Activated B cell treated with CpG ODN at 0.5 μM for 24 hours (primary cell): Measurements from ENCODE around the gene SMYD1. TPM values are rescaled to one million over a fixed set of nuclear protein-coding genes. Genes with fewer than 3 reads are reported as not detected.
"Not testable (repeated sequence)": the region's sequence is repeated elsewhere in the genome, so short reads cannot be mapped to it uniquely, and the experiment has no call there.

Source experiments
- ATAC-seq: fragments of 200-7000 bp; cut with Tn5 transposase; one replicate; pipeline ENCODE4 v1.10.0; 2021; ENCODE audit warnings: low read depth, mild to moderate bottlenecking, moderate library complexity
- CTCF ChIA-PET: fragments of 350-600 bp; sonication (Branson Sonifier 250); formaldehyde crosslinking; loops from one replicate; lab custom pipeline; 2021; ENCODE audit warnings: antibody characterized with exemption; lab: Charles Lee
- POLR2A ChIA-PET: fragments of 350-600 bp; sonication (Branson Sonifier 250); formaldehyde crosslinking; loops from one replicate; lab custom pipeline; 2021; ENCODE audit warnings: antibody characterized with exemption; lab: Charles Lee
- DNase-seq: peaks from one replicate; pipeline ENCODE4 v3.0.0; 2022
- H3K27ac Mint-ChIP-seq: one replicate; pipeline ENCODE4 v1.8.0; 2020; ENCODE audit warnings: mixed read lengths
- H3K27me3 Mint-ChIP-seq: one replicate; pipeline ENCODE4 v1.8.0; 2021; ENCODE audit warnings: mixed read lengths
- H3K36me3 Mint-ChIP-seq: one replicate; pipeline ENCODE4 v1.8.0; 2021; ENCODE audit warnings: low read depth, mixed read lengths
- H3K4me1 Mint-ChIP-seq: one replicate; pipeline ENCODE4 v1.8.0; 2021; ENCODE audit warnings: mixed read lengths
- H3K4me3 Mint-ChIP-seq: one replicate; pipeline ENCODE4 v1.8.0; 2020; ENCODE audit warnings: mild to moderate bottlenecking, mixed read lengths
- H3K9me3 Mint-ChIP-seq: one replicate; pipeline ENCODE4 v1.8.0; 2020; ENCODE audit warnings: mixed read lengths
- intact Hi-C: fragments of 100-400 bp; cut with micrococcal nuclease; formaldehyde crosslinking; loops from one replicate; pipeline ENCODE4 v1.15.1; 2024
- total RNA-seq: library from RNA; stranded (reverse); gene quantifications from 2 replicates; pipeline ENCODE4 v1.2.3, GENCODE V29; 2022
- TF ChIP-seq, protein P1 (sequence below): fragments of 200-600 bp; IDR thresholded peaks from one replicate; pipeline ENCODE4 v1.8.0; 2022; ENCODE audit warnings: antibody characterized with exemption, mild to moderate bottlenecking

Gene SMYD1
- total RNA-seq, 1 donor from 2014 or later, result not detected

DNA sequence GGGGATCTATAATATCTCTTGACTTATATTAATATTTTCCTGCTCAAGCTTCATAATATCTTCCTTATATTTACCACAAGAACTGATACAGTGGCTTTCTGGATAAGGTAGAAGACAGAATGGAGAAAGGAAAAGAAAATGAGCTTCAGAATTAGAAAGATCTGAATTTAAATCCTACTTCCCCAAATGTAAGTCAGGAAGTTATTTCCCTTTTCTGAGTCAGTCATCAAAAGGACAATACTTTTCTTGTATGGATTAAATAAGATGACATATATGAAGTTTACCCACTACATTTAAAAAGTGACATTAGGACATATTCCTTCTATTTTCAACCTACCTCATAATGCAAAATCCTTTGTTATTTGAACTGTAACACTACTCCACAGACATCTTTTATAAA lies 31.0 kb upstream of the SMYD1 start:
- ATAC-seq, result no peak
- POLR2A ChIA-PET, result interaction anchor here (2.8 kb wide), 1 partner anchor 20 kb away, joined by 12 read pairs; the partner anchor contains the start of gene RNU2-63P
- H3K9me3 Mint-ChIP-seq, result no peaks in the 10 kb centered on the region

DNA sequence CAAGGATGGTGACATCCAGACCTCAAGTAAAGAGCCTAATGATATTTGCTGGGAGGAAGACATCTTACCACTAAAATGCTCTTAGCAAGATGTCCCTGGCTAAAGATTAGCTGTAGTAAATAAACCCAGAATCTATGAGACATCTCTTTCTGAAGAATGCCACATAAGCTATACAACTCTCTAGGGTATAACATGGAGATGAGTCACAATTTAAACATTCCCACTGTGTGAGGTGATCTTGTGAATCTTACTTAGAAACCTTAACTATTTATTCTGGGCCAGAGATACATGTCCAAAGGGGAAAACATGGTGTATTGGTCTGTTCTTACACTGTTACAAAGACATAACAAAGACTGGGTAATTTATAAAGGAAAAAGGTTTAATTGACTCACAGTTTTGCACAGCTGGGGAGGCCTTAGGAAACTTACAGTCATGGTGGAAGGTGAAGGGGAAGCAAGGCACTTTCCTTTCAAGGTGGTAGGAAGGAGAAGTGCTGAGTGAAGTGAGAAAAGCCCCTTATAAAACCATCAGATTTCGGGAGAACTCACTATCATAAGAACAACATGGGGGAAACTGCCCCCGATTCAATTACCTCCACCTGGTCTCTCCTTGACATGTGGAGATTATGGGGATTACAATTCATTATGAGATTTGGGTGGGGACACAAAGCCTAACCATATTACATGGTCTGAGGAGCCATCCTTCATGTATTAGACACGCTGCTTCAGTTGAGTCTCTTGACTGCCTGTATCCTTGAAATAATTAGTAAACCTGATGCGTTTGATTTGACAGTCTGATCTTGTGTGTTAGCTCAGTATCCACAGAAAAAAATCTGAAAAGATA lies 29.1 kb upstream of the SMYD1 start:
- H3K27ac Mint-ChIP-seq, result peak overlapping the region; percentile 14
- peaks cover 53% of the 10 kb centered on the region for H3K36me3 Mint-ChIP-seq

More for the DNA sequence above, 31.0 kb upstream of the SMYD1 start:
- CTCF ChIA-PET, result interaction anchor here (1.5 kb wide), 1 partner anchor 24 kb away, joined by 6 read pairs; no protein-coding TSS in a partner anchor
- peaks cover 38% of the 10 kb centered on the region for H3K4me1 Mint-ChIP-seq
- intact Hi-C loops, result no loop called here
- no peaks in the 10 kb centered on the region for H3K27me3 Mint-ChIP-seq
- TF ChIP-seq, protein P1, sequence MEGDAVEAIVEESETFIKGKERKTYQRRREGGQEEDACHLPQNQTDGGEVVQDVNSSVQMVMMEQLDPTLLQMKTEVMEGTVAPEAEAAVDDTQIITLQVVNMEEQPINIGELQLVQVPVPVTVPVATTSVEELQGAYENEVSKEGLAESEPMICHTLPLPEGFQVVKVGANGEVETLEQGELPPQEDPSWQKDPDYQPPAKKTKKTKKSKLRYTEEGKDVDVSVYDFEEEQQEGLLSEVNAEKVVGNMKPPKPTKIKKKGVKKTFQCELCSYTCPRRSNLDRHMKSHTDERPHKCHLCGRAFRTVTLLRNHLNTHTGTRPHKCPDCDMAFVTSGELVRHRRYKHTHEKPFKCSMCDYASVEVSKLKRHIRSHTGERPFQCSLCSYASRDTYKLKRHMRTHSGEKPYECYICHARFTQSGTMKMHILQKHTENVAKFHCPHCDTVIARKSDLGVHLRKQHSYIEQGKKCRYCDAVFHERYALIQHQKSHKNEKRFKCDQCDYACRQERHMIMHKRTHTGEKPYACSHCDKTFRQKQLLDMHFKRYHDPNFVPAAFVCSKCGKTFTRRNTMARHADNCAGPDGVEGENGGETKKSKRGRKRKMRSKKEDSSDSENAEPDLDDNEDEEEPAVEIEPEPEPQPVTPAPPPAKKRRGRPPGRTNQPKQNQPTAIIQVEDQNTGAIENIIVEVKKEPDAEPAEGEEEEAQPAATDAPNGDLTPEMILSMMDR, result no peak
- no peak overlapping the region for H3K4me3 Mint-ChIP-seq
- no peak for DNase-seq
- H3K27ac Mint-ChIP-seq, result no peak overlapping the region
- peaks cover 53% of the 10 kb centered on the region for H3K36me3 Mint-ChIP-seq

DNA sequence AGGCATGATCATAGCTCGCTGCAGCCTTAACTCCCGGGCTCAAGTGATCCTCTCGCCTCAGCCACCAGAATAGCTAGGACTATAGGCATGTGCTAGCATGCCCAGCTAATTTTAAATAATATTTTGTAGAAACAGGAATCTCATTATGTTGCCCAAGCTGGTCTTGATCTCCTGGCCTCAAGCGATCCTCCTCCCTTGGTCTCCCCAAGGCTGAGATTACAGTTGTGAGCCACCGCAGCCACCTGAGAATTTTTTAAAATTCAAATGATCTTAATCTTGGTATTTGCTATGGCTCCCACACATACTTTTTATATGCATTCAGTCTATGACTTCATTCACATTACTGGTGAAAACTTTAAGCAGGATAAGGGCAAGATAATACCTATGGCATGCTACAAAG lies 25.1 kb upstream of the SMYD1 start:
- ChIA-PET POLR2A (no interaction called here), CTCF (no interaction called here)
- H3K36me3 Mint-ChIP-seq, result peaks cover 38% of the 10 kb centered on the region

More for the DNA sequence above, 29.1 kb upstream of the SMYD1 start:
- no peaks in the 10 kb centered on the region for H3K27me3 Mint-ChIP-seq
- ATAC-seq, result peak; percentile 75
- ChIA-PET POLR2A (interaction anchor here (2.0 kb wide), 1 partner anchor 22 kb away, joined by 4 read pairs; no protein-coding TSS in a partner anchor), CTCF (interaction anchor here (0.6 kb wide), 1 partner anchor 39 kb away, joined by 3 read pairs; no protein-coding TSS in a partner anchor)
- no peak overlapping the region for H3K4me3 Mint-ChIP-seq
- intact Hi-C loops, result no loop called here
- DNase-seq, result no peak
- H3K9me3 Mint-ChIP-seq, result no peaks in the 10 kb centered on the region
- peaks cover 44% of the 10 kb centered on the region for H3K4me1 Mint-ChIP-seq
- TF ChIP-seq, protein P1, result no peak

DNA sequence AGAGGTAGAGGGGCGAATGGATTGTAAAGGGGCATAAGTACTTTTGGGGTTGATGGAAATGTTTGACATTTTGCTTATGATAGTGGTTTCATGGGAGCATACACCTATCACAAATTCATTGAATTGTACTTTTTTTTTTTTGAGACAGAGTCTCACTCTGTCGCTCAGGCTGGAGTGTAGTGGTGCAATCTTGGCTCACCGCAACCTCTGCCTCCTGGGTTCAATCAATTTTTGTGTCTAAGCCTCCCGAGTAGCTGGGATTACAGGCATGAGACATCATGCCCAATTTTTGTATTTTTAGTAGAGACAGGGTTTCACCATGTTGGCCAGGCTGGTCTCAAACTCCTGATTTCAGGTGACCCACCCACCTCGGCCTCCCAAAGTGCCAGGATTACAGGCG lies 22.1 kb upstream of the SMYD1 start:
- DNase-seq, intact Hi-C loops, H3K4me3 Mint-ChIP-seq, H3K27ac Mint-ChIP-seq, ATAC-seq, H3K9me3 Mint-ChIP-seq, H3K27me3 Mint-ChIP-seq: not testable (repeated sequence)
- CTCF ChIA-PET, result interaction anchor here (1.3 kb wide), 1 partner anchor 15 kb away, joined by 4 read pairs; no protein-coding TSS in a partner anchor
- peaks cover 31% of the 10 kb centered on the region for H3K4me1 Mint-ChIP-seq
- H3K36me3 Mint-ChIP-seq, result peaks cover 45% of the 10 kb centered on the region
- POLR2A ChIA-PET, result interaction anchor here (1.6 kb wide), 1 partner anchor 9 kb away, joined by 6 read pairs; no protein-coding TSS in a partner anchor

More for the DNA sequence above, 25.1 kb upstream of the SMYD1 start:
- Mint-ChIP-seq H3K9me3 (no peaks in the 10 kb centered on the region), H3K27ac (no peak overlapping the region), H3K27me3 (no peaks in the 10 kb centered on the region), H3K4me1 (peaks cover 40% of the 10 kb centered on the region), H3K4me3 (no peak overlapping the region)
- ATAC-seq (no peak), DNase-seq (no peak)
- intact Hi-C loops, result no loop called here
- TF ChIP-seq, protein P1, result no peak

DNA sequence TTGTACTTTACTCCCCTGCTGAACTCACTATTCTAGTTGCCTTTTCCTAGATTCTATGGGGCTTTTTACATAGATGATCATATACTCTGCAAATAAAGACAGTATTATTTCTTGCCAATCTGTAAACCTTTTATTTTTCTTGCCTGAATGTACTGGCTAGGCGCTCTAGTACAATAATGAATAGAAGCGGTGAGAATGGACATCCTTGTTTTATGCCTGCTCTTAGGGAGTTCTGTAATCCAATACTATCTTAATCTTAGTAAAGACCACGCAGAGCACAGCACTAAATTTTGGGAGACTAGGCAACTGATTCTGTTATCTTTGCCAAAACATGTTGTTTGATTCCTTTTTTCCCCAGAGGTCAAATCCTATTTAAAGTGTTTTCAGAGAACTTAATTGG lies 19.1 kb upstream of the SMYD1 start:
- H3K36me3 Mint-ChIP-seq, result peaks cover 48% of the 10 kb centered on the region
- ChIA-PET CTCF (interaction anchor here (1.4 kb wide), 1 partner anchor 12 kb away, joined by 7 read pairs; no protein-coding TSS in a partner anchor), POLR2A (interaction anchor here (0.5 kb wide), 1 partner anchor 1834 kb away, joined by 4 read pairs; no protein-coding TSS in a partner anchor)
- no peaks in the 10 kb centered on the region for H3K9me3 Mint-ChIP-seq
- ATAC-seq (no peak), DNase-seq (no peak)
- intact Hi-C loops, result no loop called here
- H3K27me3 Mint-ChIP-seq, result no peaks in the 10 kb centered on the region
- H3K27ac Mint-ChIP-seq, result no peak overlapping the region
- TF ChIP-seq, protein P1, result no peak
- peaks cover 32% of the 10 kb centered on the region for H3K4me1 Mint-ChIP-seq
- no peak overlapping the region for H3K4me3 Mint-ChIP-seq
